ENCODE results near the gene SOX13. TPM values are rescaled to one million over a fixed set of nuclear protein-coding genes. Genes with fewer than 3 reads are reported as not detected.

Gene SOX13
- total RNA-seq, 2 donors from 2014 or later: 91.9 to 95.9 TPM

DNA sequence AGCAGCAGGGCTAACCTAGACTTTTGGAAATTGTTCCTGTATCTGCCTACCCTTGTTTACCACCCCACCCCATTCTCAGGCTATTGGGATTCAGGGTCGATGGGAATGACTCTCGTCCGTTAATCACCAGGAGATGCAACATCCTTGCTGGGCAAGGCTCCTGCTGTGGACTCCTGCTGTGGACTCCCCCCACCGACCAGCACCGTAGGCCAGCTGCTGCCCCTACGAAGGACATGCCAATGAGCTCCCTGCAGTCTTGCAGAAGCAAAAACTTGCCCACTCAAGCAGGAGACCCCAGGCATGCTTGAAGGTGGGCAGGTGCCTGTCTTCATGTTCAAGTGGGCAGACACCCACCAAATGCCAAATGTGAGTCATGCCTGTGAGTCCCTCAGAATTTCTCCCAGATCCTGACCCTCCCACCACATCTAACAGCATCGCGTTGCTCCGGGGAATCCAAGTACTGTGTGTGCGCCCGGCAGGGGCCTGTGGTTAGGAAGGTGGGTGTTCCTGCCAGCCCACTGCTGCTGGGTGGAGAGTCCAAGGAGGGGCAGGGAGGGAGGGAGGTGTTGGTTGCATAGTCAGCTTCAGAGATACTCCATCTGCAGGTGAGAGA, 41.7 kb upstream of the SOX13 start:
- Histone ChIP-seq H3K4me3 (no peak overlapping the region), H3K4me1 (replicated peaks) (no peaks in the 10 kb centered on the region), H3K36me3 (no peaks in the 10 kb centered on the region), H3K27me3 (replicated peaks; ENCODE audit: insufficient read depth) (no peaks in the 10 kb centered on the region), H3K27ac (no peak overlapping the region), H3K9me3 (no peaks in the 10 kb centered on the region)
- no peak for DNase-seq (ENCODE audit: low spot score)
- no peak for TF ChIP-seq POLR2A (IDR thresholded peaks at IDR 0.05)
- no peak for TF ChIP-seq POLR2AphosphoS5 (IDR thresholded peaks at IDR 0.05)
- TF ChIP-seq, protein P1, sequence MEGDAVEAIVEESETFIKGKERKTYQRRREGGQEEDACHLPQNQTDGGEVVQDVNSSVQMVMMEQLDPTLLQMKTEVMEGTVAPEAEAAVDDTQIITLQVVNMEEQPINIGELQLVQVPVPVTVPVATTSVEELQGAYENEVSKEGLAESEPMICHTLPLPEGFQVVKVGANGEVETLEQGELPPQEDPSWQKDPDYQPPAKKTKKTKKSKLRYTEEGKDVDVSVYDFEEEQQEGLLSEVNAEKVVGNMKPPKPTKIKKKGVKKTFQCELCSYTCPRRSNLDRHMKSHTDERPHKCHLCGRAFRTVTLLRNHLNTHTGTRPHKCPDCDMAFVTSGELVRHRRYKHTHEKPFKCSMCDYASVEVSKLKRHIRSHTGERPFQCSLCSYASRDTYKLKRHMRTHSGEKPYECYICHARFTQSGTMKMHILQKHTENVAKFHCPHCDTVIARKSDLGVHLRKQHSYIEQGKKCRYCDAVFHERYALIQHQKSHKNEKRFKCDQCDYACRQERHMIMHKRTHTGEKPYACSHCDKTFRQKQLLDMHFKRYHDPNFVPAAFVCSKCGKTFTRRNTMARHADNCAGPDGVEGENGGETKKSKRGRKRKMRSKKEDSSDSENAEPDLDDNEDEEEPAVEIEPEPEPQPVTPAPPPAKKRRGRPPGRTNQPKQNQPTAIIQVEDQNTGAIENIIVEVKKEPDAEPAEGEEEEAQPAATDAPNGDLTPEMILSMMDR (IDR thresholded peaks at IDR 0.05): no peak
- intact Hi-C loops (cut with DNase I): no loop called here
- 69% methylated on average over 9 of the region's 11 CpGs for WGBS

DNA sequence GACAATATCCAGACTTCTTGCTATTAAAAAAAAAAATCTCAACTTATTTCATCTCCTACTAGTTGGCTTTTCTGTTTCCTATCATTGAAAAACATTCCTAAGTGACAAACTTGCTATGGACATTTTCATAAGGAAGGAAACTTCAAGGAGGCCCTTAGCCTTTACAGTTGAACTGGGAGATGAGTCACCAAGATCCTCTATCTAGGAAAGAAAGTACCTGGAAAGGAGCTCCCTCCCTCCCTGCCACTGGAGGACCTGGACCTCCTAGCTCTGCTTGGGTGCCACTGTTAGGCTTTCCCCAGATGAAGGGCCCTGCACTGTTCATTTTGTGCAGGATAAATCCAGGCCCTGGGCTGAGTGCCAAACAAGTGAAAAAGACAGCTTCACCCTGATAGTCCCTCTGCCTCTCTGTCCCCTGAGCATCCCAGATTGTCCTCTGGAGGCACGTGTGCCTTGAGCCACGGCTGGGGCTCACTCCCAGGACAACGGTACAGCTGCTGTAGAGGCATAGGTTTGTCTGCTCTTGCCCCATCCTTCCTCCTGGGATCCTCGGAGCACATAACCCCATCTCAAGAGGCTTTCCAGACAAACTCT, 40.2 kb upstream of the SOX13 start:
- Histone ChIP-seq H3K36me3 (no peaks in the 10 kb centered on the region), H3K27me3 (replicated peaks; ENCODE audit: insufficient read depth) (no peaks in the 10 kb centered on the region), H3K4me3 (no peak overlapping the region), H3K27ac (no peak overlapping the region), H3K4me1 (replicated peaks) (no peaks in the 10 kb centered on the region), H3K9me3 (no peaks in the 10 kb centered on the region)
- 73% methylated on average over 4 of the region's 4 CpGs for WGBS
- intact Hi-C loops (cut with DNase I): no loop called here
- DNase-seq (ENCODE audit: low spot score): no peak
- TF ChIP-seq POLR2A (IDR thresholded peaks at IDR 0.05) (no peak), POLR2AphosphoS5 (IDR thresholded peaks at IDR 0.05) (no peak)
- TF ChIP-seq, protein P1 (IDR thresholded peaks at IDR 0.05): no peak

DNA sequence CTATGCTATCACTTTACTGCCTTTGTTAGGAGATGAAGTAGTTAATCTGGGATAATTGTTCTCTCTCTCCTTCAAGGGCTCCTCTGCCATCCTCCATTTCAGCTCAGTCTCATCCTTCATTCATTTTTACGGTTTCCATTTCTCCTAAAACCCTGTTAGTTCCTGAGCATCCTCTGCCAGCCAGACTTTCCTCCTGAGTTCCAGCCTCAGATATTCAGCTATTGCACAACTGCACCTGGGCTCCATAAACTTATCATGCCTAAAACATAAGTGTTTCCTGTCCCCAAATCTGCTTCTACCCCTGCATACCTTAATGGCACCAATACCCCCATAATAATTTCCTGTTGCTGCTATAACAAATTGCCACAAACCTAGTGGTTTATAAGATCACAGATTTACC, 39.6 kb upstream of the SOX13 start:
- Histone ChIP-seq H3K4me3 (no peak overlapping the region), H3K36me3 (no peaks in the 10 kb centered on the region), H3K9me3 (no peaks in the 10 kb centered on the region), H3K4me1 (replicated peaks) (no peaks in the 10 kb centered on the region), H3K27me3 (replicated peaks; ENCODE audit: insufficient read depth) (no peaks in the 10 kb centered on the region), H3K27ac (no peak overlapping the region)
- TF ChIP-seq, protein P1 (IDR thresholded peaks at IDR 0.05): no peak
- TF ChIP-seq POLR2AphosphoS5 (IDR thresholded peaks at IDR 0.05): no peak
- TF ChIP-seq POLR2A (IDR thresholded peaks at IDR 0.05): no peak
- 59% methylated on average over 1 of the region's 1 CpG for WGBS
- DNase-seq (ENCODE audit: low spot score): no peak
- intact Hi-C loops (cut with DNase I): no loop called here

DNA sequence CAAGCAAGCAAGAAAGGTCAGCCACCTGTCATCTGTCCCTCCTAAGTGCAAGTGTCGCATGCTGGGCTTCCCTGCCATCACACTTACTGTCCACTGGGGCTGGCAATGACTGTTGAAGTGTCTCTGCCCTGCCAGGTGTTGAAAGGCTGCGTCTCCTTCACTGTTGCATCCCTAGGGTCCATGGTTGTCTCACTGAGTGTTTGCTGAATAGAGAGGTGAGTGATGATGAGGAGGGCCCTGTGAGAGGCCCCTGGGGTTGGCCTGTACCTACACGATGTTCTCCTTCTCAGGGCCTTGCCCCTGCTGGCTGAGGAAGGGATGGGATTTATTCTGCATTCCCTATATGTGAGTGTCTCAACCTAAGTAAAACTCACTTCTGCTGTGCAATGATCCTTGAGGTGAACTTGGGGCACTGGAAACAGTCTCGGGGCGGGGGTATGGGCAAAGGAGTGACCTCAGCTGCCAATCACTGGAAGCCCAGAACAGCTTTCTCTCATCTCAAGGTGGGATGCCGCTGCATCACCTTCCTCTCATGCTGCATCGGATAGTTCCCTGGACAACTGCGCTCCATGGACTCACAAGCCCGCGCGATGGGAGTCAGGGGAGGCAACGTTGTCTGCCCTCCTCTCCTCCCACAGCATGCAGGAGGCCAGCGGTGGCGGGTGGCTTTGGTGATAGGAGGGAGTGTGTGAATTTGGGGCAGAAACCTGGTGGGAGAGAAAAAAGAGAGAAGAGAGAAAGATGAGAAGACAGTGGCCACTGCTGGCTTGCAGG, 35.8 kb upstream of the SOX13 start:
- no peaks in the 10 kb centered on the region for H3K4me1 ChIP-seq (replicated peaks)
- no peak overlapping the region for H3K4me3 ChIP-seq

More for the DNA sequence above, 35.8 kb upstream of the SOX13 start:
- TF ChIP-seq POLR2A (IDR thresholded peaks at IDR 0.05) (no peak), POLR2AphosphoS5 (IDR thresholded peaks at IDR 0.05) (no peak)
- TF ChIP-seq, protein P1 (IDR thresholded peaks at IDR 0.05): no peak
- 72% methylated on average over 13 of the region's 14 CpGs for WGBS
- Histone ChIP-seq H3K9me3 (no peaks in the 10 kb centered on the region), H3K36me3 (no peaks in the 10 kb centered on the region), H3K27me3 (replicated peaks; ENCODE audit: insufficient read depth) (no peaks in the 10 kb centered on the region), H3K27ac (no peak overlapping the region)
- no peak for DNase-seq (ENCODE audit: low spot score)
- intact Hi-C loops (cut with DNase I): no loop called here
